ENCODE data around the gene PPARG.

- TF ChIP-seq CTCF (IDR thresholded peaks at IDR 0.05) (no peak), POLR2A (IDR thresholded peaks at IDR 0.05) (no peak)
Observed at GRCh38 chr3:12468757-12469156, 179.9 kb downstream of the PPARG start.

All from body of pancreas (tissue), 4 donors.